HCT116 (cell line): ENCODE results near the gene PLK5. TPM values are rescaled to one million over a fixed set of nuclear protein-coding genes. Genes with fewer than 3 reads are reported as not detected.

Experiments used
- ATAC-seq: fragments of 200-7000 bp; cut with Tn5 transposase; 2 replicates; pipeline ENCODE4 v1.9.1; 2020; ENCODE audit warnings: mild to moderate bottlenecking, moderate library complexity
- BruUV-seq: library from RNA; stranded (reverse); fragments of 400-500 nt; replicated peaks from 2 replicates; lab custom pipeline; 2021; lab: Mats Ljungman, UMichigan
- CTCF ChIA-PET: fragments of 300-600 bp; sonication (Branson Sonifier 250); formaldehyde crosslinking; loops from one replicate; lab custom pipeline; 2021; ENCODE audit warnings: antibody characterized with exemption; lab: Charles Lee
- POLR2A ChIA-PET: fragments of 300-600, 350-600 bp; sonication (Branson Sonifier 250); formaldehyde crosslinking; loops from one replicate; lab custom pipeline; 2021; ENCODE audit warnings: antibody characterized with exemption; lab: Charles Lee
- RAD21 ChIA-PET, 2 experiments: fragments of 300-600 bp; sonication (Branson Sonifier 250); formaldehyde crosslinking; loops; one replicate each; lab custom pipeline; 2023; ENCODE audit warnings: low total read pairs in 2 of 2; ENCODE audit not compliant: uncharacterized antibody in 2 of 2, unreplicated experiment in 2 of 2, low non-redundant PET in 1 of 2; lab: Charles Lee
- DNase-seq: peaks from one replicate; pipeline ENCODE4 v3.0.0-alpha.2; 2010; ENCODE audit warnings: low read depth, low spot score
- H2AFZ ChIP-seq: fragments of 200-600 bp; shearing (Covaris generic), sonication (generic); 2 replicates; pipeline ENCODE4 v1.6.1; 2017; ENCODE audit warnings: low read depth, mixed run types, mixed read lengths, antibody characterized with exemption, low read length; ENCODE audit not compliant: poor library complexity, severe bottlenecking
- H3K27ac ChIP-seq: 2 replicates; pipeline ENCODE4 v1.5.1; 2012; ENCODE audit warnings: low read depth, low read length
- H3K27me3 ChIP-seq: fragments of 200-600 bp; sonication (generic); 2 replicates; pipeline ENCODE4 v1.6.1; 2016; ENCODE audit warnings: mixed run types, low read length, mixed read lengths; ENCODE audit not compliant: insufficient read depth
- H3K36me3 ChIP-seq, 2 experiments: fragments of 200-500 bp in 1 of 2; fragments of 200-600 bp in 1 of 2; sonication (Bioruptor generic) in 1 of 2; sonication (generic) in 1 of 2; 2 replicates each; pipeline versions ENCODE4 v1.5.1 to v1.6.1; 2014 to 2016; ENCODE audit warnings: low read length in 2 of 2, inconsistent platforms in 1 of 2, mixed read lengths in 1 of 2, mixed run types in 1 of 2; ENCODE audit not compliant: insufficient read depth in 2 of 2, control insufficient read depth in 1 of 2
- H3K4me1 ChIP-seq, 2 experiments: fragments of 200-600 bp in 1 of 2; sonication (generic) in 1 of 2; 2 replicates each; pipeline versions ENCODE4 v1.5.1 to v1.6.1; 2012 to 2017; ENCODE audit warnings: low read length in 2 of 2, inconsistent platforms in 1 of 2, mild to moderate bottlenecking in 1 of 2, mixed read lengths in 1 of 2, mixed run types in 1 of 2, moderate library complexity in 1 of 2; ENCODE audit not compliant: insufficient read depth in 2 of 2, control insufficient read depth in 1 of 2
- H3K4me2 ChIP-seq: fragments of 200-600 bp; sonication (generic); 2 replicates; pipeline ENCODE4 v1.6.1; 2017; ENCODE audit warnings: mixed run types, low read length, mixed read lengths
- H3K4me3 ChIP-seq, 2 experiments: fragments of 200-600 bp in 1 of 2; sonication (generic) in 1 of 2; replicated peaks in 1 of 2; 2 replicates each; pipeline ENCODE4 v1.5.1; 2011 to 2016; ENCODE audit warnings: low read length in 2 of 2, control low read depth in 1 of 2, low read depth in 1 of 2, mild to moderate bottlenecking in 1 of 2, mixed read lengths in 1 of 2, mixed run types in 1 of 2
- H3K79me2 ChIP-seq: fragments of 200-600 bp; sonication (generic); 2 replicates; pipeline ENCODE4 v1.6.1; 2017; ENCODE audit warnings: mild to moderate bottlenecking, mixed run types, low read length, moderate library complexity, mixed read lengths; ENCODE audit not compliant: insufficient read depth
- H3K9ac ChIP-seq: fragments of 200-600 bp; sonication (generic); 2 replicates; pipeline ENCODE4 v1.6.1; 2016; ENCODE audit warnings: low read length, mixed read lengths
- H3K9me2 ChIP-seq: fragments of 200-600 bp; sonication (generic), shearing (Covaris generic); 2 replicates; pipeline ENCODE4 v1.6.1; 2017; ENCODE audit warnings: mixed run types, mild to moderate bottlenecking, moderate library complexity; ENCODE audit not compliant: insufficient read depth
- H3K9me3 ChIP-seq, 2 experiments: fragments of 200-500 bp in 1 of 2; fragments of 200-600 bp in 1 of 2; sonication (Bioruptor generic) in 1 of 2; sonication (generic) in 1 of 2; 2 replicates each; pipeline ENCODE4 v1.6.1; 2014 to 2017; ENCODE audit warnings: low read length in 2 of 2, mixed read lengths in 2 of 2, inconsistent platforms in 1 of 2, low read depth in 1 of 2, mild to moderate bottlenecking in 1 of 2, mixed run types in 1 of 2, moderate library complexity in 1 of 2; ENCODE audit not compliant: control insufficient read depth in 1 of 2, insufficient read depth in 1 of 2
- H4K20me1 ChIP-seq: fragments of 200-600 bp; sonication (generic), shearing (Covaris generic); 2 replicates; pipeline ENCODE4 v1.6.1; 2017; ENCODE audit warnings: mixed run types, mild to moderate bottlenecking, moderate library complexity; ENCODE audit not compliant: insufficient read depth
- CEBPB ChIP-seq: IDR thresholded peaks from 2 replicates; pipeline ENCODE4 v1.6.1; 2012; ENCODE audit warnings: low read depth
- ELF1 ChIP-seq: IDR thresholded peaks from 2 replicates; pipeline ENCODE4 v1.6.1; 2012; ENCODE audit warnings: low read depth, borderline replicate concordance
- EZH2 ChIP-seq: fragments of 200-600 bp; sonication (generic); IDR thresholded peaks from 2 replicates; pipeline ENCODE4 v1.6.1; 2017; ENCODE audit warnings: antibody characterized with exemption, mixed run types
- FOSL1 ChIP-seq: IDR thresholded peaks from 2 replicates; pipeline ENCODE4 v1.6.1; 2012; ENCODE audit warnings: low read depth
- JUND ChIP-seq: IDR thresholded peaks from 2 replicates; pipeline ENCODE4 v1.6.1; 2012
- POLR2AphosphoS5 ChIP-seq: IDR thresholded peaks from 2 replicates; pipeline ENCODE4 v1.6.1; 2011; ENCODE audit warnings: mild to moderate bottlenecking, low read depth, low read length, moderate library complexity
- YY1 ChIP-seq: IDR thresholded peaks from 2 replicates; pipeline ENCODE4 v1.6.1; 2011; ENCODE audit warnings: low read length, low read depth, moderate library complexity, mild to moderate bottlenecking; ENCODE audit not compliant: insufficient replicate concordance; ENCODE audit errors: extremely low read depth
- ZFX ChIP-seq: fragments of 450-650 bp; IDR thresholded peaks from 2 replicates; pipeline ENCODE4 v1.6.1; 2017
- ZNF274 ChIP-seq: fragments of 200-500 bp; sonication (Bioruptor generic); IDR thresholded peaks from 2 replicates; pipeline ENCODE4 v1.6.1; 2014; ENCODE audit warnings: mild to moderate bottlenecking, low read depth, low read length, inconsistent platforms
- intact Hi-C: fragments of 100-400 bp; cut with micrococcal nuclease; formaldehyde crosslinking; loops from 2 replicates; pipeline ENCODE4 v1.10.0; 2022
- total RNA-seq: library from RNA; stranded (reverse); gene quantifications from one replicate; pipeline ENCODE4 v1.2.1, GENCODE V29; 2021; ENCODE audit not compliant: unreplicated experiment
- TF ChIP-seq, protein P1 (sequence below): IDR thresholded peaks from 2 replicates; pipeline ENCODE4 v1.6.1; 2011; ENCODE audit warnings: mild to moderate bottlenecking, low read length, moderate library complexity; ENCODE audit not compliant: insufficient replicate concordance; ENCODE audit errors: extremely low read depth
- TF ChIP-seq, protein P2 (sequence below): IDR thresholded peaks from 2 replicates; pipeline ENCODE4 v1.6.1; 2012
- TF ChIP-seq, protein P3 (sequence below): IDR thresholded peaks from 2 replicates; pipeline ENCODE4 v1.6.1; 2012

Gene PLK5
- total RNA-seq, 1 experiment from 2014 or later = not detected

DNA sequence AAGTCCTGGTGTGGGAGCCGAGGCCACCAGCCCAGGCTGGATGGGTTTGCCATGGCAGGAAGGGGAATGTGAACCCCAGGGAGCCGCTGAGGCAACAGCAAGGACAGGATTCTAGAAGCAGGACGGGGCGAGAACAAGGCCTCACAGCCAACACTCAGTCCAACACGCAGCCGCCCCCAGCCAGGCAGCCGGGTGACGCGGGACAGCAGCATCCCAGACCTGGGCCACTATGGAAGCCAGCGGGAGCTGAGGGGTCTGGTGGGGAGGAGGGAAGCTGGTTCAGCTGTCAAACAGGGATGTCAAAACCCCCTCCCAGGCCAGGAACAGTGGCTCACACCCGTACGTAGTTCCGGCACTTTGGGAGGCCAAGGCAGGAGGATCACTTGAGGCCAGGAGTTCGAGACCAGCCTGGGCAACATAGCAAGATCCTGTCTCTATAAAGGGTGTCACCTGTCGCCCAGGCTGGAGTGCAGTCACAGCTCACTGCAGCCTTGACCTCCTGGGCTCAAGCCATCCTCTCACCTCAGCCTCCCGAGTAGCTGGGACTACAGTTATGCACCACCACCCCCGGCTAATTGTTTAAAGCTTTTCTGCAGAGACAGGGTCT lies 37.5 kb downstream of the PLK5 start:
- Histone ChIP-seq H3K79me2 (peaks cover 67% of the 10 kb centered on the region), H4K20me1 (no peaks in the 10 kb centered on the region), H3K9me2 (no peaks in the 10 kb centered on the region), H2AFZ (no peak overlapping the region), H3K9me3 (no peaks in the 10 kb centered on the region), H3K4me1 (peaks cover 6 to 8% of the 10 kb centered on the region in 2 experiments; a peak in 3 of 4 replicates), H3K27ac (no peak overlapping the region), H3K9ac (no peak overlapping the region), H3K27me3 (no peaks in the 10 kb centered on the region), H3K36me3 (peaks cover 3 to 7% of the 10 kb centered on the region in 2 experiments; a peak in 1 of 4 replicates), H3K4me2 (no peak overlapping the region), H3K4me3 (no peak overlapping the region)
- ATAC-seq (no peak), DNase-seq (no peak)
- TF ChIP-seq CEBPB (no peak), JUND (no peak), ELF1 (no peak)
- no TSS peak for BruUV-seq
- ChIA-PET CTCF (no interaction called here), RAD21 (no interaction called here), POLR2A (no interaction called here)
- intact Hi-C loops = no loop called here

DNA sequence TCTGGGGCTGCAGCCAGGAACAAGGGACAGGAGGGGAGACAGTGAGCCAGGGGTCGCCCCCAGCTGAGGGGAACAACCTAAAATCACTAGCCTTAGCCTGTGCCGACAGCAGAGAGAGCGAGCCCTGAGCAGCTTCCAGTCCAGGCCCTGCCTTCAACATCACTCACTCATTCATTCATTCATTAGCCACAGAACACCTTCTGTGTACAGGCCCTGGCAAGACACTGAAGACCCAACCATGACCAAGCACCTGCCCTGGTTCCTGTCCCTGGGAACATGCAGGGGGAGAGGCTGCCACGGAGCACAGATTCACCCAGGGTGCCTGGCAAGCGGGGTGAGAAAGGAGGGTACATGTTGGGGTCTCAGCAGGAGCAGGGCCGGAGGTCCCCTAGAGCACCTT lies 39.4 kb downstream of the PLK5 start:
- Histone ChIP-seq H3K9me3 (no peaks in the 10 kb centered on the region), H3K36me3 (peaks cover 0 to 3% of the 10 kb centered on the region in 2 experiments; a peak in 1 of 4 replicates), H4K20me1 (no peaks in the 10 kb centered on the region), H3K27me3 (no peaks in the 10 kb centered on the region), H3K4me1 (peaks cover 6 to 9% of the 10 kb centered on the region in 2 experiments; a peak in 3 of 4 replicates), H3K4me2 (no peak overlapping the region), H3K9ac (no peak overlapping the region), H3K9me2 (no peaks in the 10 kb centered on the region), H3K27ac (no peak overlapping the region; the same call in 1 of the 2 replicates), H3K79me2 (peaks cover 78% of the 10 kb centered on the region), H3K4me3 (no peak overlapping the region), H2AFZ (no peak overlapping the region)
- ChIA-PET RAD21 (no interaction called here), CTCF (no interaction called here), POLR2A (no interaction called here)
- no peak for ATAC-seq
- BruUV-seq = no TSS peak
- DNase-seq = no peak
- no peak for TF ChIP-seq ZNF274
- TF ChIP-seq POLR2AphosphoS5 = no peak
- TF ChIP-seq, protein P1, sequence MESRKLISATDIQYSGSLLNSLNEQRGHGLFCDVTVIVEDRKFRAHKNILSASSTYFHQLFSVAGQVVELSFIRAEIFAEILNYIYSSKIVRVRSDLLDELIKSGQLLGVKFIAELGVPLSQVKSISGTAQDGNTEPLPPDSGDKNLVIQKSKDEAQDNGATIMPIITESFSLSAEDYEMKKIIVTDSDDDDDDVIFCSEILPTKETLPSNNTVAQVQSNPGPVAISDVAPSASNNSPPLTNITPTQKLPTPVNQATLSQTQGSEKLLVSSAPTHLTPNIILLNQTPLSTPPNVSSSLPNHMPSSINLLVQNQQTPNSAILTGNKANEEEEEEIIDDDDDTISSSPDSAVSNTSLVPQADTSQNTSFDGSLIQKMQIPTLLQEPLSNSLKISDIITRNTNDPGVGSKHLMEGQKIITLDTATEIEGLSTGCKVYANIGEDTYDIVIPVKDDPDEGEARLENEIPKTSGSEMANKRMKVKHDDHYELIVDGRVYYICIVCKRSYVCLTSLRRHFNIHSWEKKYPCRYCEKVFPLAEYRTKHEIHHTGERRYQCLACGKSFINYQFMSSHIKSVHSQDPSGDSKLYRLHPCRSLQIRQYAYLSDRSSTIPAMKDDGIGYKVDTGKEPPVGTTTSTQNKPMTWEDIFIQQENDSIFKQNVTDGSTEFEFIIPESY = no peak
- TF ChIP-seq YY1 = no peak
- no peak for TF ChIP-seq ZFX
- TF ChIP-seq, protein P2, sequence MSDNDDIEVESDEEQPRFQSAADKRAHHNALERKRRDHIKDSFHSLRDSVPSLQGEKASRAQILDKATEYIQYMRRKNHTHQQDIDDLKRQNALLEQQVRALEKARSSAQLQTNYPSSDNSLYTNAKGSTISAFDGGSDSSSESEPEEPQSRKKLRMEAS = no peak
- TF ChIP-seq EZH2 = no peak
- no peak for TF ChIP-seq CEBPB
- no peak for TF ChIP-seq FOSL1
- TF ChIP-seq, protein P3, sequence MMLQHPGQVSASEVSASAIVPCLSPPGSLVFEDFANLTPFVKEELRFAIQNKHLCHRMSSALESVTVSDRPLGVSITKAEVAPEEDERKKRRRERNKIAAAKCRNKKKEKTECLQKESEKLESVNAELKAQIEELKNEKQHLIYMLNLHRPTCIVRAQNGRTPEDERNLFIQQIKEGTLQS = no peak
- intact Hi-C loops = no loop called here
